ENCODE measurements around the gene KRTAP10-7. TPM values are rescaled to one million over a fixed set of nuclear protein-coding genes. Genes with fewer than 3 reads are reported as not detected.
"Not testable (repeated sequence)": the region's sequence is repeated elsewhere in the genome, so short reads cannot be mapped to it uniquely, and the experiment has no call there.

KRTAP10-7 gene
- total RNA-seq, 1 experiment from 2014 or later: not detected

DNA sequence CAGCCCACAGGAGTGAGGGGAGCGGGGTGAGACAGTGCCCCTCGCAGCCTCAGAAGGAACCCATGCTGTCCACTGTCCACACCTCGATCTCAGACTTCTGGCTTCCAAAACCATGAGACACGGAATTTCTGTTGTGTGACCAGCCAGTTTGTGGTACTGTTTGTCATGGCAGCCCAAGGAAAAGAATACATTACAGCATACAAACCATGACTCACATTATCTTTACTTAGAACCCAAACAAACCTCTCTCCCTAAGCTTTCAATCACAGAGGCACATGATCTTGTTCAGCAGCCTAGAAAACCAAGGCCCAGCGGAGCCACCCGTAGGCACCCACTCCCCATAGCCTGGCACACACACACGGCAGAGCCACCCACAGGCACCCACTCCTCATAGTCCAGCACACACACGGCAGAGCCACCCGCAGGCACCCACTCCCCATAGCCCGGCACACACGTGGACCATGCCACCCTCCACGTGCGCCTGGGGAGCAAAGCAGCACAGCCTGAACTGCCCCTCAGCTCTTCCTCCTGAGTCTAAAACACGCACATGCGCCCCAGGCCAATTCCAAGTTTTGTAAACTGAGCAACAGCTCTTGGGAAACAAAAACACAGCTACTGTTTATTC, 27.3 kb upstream of the KRTAP10-7 start:
- Histone ChIP-seq H3K56ac (ENCODE audit: insufficient read length, low read depth, low read length) (no peak overlapping the region), H2BK120ac (ENCODE audit: low read depth, low read length, poor library complexity, severe bottlenecking) (no peak overlapping the region), H4K8ac (replicated peaks; ENCODE audit: insufficient read length, low read depth, low read length) (no peak overlapping the region), H3K27me3 (ENCODE audit: insufficient read depth, low read length) (no peaks in the 10 kb centered on the region), H2BK12ac (ENCODE audit: insufficient read length, low read depth, low read length) (no peak overlapping the region), H3K14ac (ENCODE audit: insufficient read depth, low read length) (no peak overlapping the region), H3K9ac (ENCODE audit: extremely low read depth, insufficient read length, low read length) (no peak overlapping the region), H4K5ac (ENCODE audit: insufficient read length, low read depth, low read length) (no peak overlapping the region), H2BK20ac (ENCODE audit: low read depth, low read length, poor library complexity, severe bottlenecking) (no peak overlapping the region), H3K18ac (ENCODE audit: insufficient read length, low read depth, low read length) (no peak overlapping the region), H2BK5ac (ENCODE audit: insufficient read length, low read length) (no peak overlapping the region), H3K4ac (ENCODE audit: low read depth, low read length) (no peak overlapping the region), H2BK15ac (ENCODE audit: low read depth, low read length) (no peak overlapping the region), H3K23me2 (ENCODE audit: insufficient read length, low read depth, low read length, poor library complexity, severe bottlenecking) (no peaks in the 10 kb centered on the region), H4K20me1 (ENCODE audit: control insufficient read depth, insufficient read depth, insufficient read length) (no peaks in the 10 kb centered on the region), H3K9me3 (ENCODE audit: control insufficient read depth, low read depth, low read length) (no peaks in the 10 kb centered on the region), H3K79me1 (ENCODE audit: insufficient read depth, low read depth, low read length, poor library complexity, severe bottlenecking) (no peaks in the 10 kb centered on the region), H2AK5ac (ENCODE audit: insufficient read length, low read length) (no peak overlapping the region), H3K4me1 (ENCODE audit: insufficient read depth, low read length) (no peaks in the 10 kb centered on the region), H2AFZ (ENCODE audit: low read length) (no peak overlapping the region), H3K23ac (ENCODE audit: insufficient read length, low read depth, low read length) (no peak overlapping the region), H3K27ac (ENCODE audit: insufficient read length, low read depth, low read length) (no peak overlapping the region), H4K91ac (ENCODE audit: insufficient read length, low read depth, low read length) (no peak overlapping the region), H3K79me2 (ENCODE audit: insufficient read depth, low read length) (no peaks in the 10 kb centered on the region), H3K4me2 (ENCODE audit: insufficient read depth, insufficient read length, low read length) (no peak overlapping the region), H3T11ph (ENCODE audit: low read length) (no peak overlapping the region)
- peaks cover 33 to 34% of the 10 kb centered on the region in 2 experiments for H3K9me3 Mint-ChIP-seq
- WGBS (ENCODE audit: extremely low coverage, insufficient read length, low lambda C conversion rate): no CpG with 5 or more reads among the region's 15 CpGs
- peaks cover 23% of the 10 kb centered on the region for H3K27me3 Mint-ChIP-seq (ENCODE audit: low read depth)
- DNase-seq: no peak
- H3K27ac Mint-ChIP-seq: no peak overlapping the region; a peak in 1 of 7 replicates
- H3K4me3 Mint-ChIP-seq: no peak overlapping the region
- TF ChIP-seq, protein P1, sequence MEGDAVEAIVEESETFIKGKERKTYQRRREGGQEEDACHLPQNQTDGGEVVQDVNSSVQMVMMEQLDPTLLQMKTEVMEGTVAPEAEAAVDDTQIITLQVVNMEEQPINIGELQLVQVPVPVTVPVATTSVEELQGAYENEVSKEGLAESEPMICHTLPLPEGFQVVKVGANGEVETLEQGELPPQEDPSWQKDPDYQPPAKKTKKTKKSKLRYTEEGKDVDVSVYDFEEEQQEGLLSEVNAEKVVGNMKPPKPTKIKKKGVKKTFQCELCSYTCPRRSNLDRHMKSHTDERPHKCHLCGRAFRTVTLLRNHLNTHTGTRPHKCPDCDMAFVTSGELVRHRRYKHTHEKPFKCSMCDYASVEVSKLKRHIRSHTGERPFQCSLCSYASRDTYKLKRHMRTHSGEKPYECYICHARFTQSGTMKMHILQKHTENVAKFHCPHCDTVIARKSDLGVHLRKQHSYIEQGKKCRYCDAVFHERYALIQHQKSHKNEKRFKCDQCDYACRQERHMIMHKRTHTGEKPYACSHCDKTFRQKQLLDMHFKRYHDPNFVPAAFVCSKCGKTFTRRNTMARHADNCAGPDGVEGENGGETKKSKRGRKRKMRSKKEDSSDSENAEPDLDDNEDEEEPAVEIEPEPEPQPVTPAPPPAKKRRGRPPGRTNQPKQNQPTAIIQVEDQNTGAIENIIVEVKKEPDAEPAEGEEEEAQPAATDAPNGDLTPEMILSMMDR (conservative IDR thresholded peaks at IDR 0.05): no peak
- H3K36me3 Mint-ChIP-seq (ENCODE audit: insufficient read depth in 1 of 3, low read depth in 3 of 3): peaks cover 3 to 35% (median 15%) of the 10 kb centered on the region in 3 experiments; a peak in 5 of 7 replicates
- peaks cover 5 to 12% of the 10 kb centered on the region in 2 experiments for H3K4me1 Mint-ChIP-seq

DNA sequence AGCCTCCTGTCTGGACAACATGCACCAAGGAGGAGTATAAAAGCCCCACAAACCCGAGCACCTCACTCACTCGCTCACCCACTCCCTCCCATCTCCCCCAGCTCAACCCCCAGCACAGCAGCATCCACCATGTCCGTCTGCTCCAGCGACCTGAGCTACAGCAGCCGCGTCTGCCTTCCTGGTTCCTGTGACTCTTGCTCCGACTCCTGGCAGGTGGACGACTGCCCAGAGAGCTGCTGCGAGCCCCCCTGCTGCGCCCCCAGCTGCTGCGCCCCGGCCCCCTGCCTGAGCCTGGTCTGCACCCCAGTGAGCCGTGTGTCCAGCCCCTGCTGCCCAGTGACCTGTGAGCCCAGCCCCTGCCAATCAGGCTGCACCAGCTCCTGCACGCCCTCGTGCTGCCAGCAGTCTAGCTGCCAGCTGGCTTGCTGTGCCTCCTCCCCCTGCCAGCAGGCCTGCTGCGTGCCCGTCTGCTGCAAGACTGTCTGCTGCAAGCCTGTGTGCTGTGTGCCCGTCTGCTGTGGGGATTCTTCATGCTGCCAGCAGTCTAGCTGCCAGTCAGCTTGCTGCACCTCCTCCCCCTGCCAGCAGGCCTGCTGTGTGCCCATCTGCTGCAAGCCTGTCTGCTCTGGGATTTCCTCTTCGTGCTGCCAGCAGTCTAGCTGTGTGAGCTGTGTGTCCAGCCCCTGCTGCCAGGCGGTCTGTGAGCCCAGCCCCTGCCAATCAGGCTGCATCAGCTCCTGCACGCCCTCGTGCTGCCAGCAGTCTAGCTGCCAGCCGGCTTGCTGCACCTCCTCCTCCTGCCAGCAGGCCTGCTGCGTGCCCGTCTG, 26.6 kb upstream of the KRTAP10-7 start, which contains the start of gene KRTAP10-4:
TSS of gene KRTAP10-4 (plus strand) at position 100 of the 827 bp plus-strand sequence. CDS start at position 130, 30 bp downstream.
- H3K27ac ChIP-seq (ENCODE audit: insufficient read length, low read depth, low read length); H2AK5ac ChIP-seq (ENCODE audit: insufficient read length, low read length); H4K8ac ChIP-seq (replicated peaks; ENCODE audit: insufficient read length, low read depth, low read length); H4K5ac ChIP-seq (ENCODE audit: insufficient read length, low read depth, low read length); H3K18ac ChIP-seq (ENCODE audit: insufficient read length, low read depth, low read length); H2AFZ ChIP-seq (ENCODE audit: low read length); H3K14ac ChIP-seq (ENCODE audit: insufficient read depth, low read length); H4K20me1 ChIP-seq (ENCODE audit: control insufficient read depth, insufficient read depth, insufficient read length); H4K91ac ChIP-seq (ENCODE audit: insufficient read length, low read depth, low read length); H2BK20ac ChIP-seq (ENCODE audit: low read depth, low read length, poor library complexity, severe bottlenecking); H2BK12ac ChIP-seq (ENCODE audit: insufficient read length, low read depth, low read length); H3K23me2 ChIP-seq (ENCODE audit: insufficient read length, low read depth, low read length, poor library complexity, severe bottlenecking); DNase-seq; H3K9me3 ChIP-seq (ENCODE audit: control insufficient read depth, low read depth, low read length); H3K4me3 Mint-ChIP-seq; H3K56ac ChIP-seq (ENCODE audit: insufficient read length, low read depth, low read length); H2BK5ac ChIP-seq (ENCODE audit: insufficient read length, low read length); H3K9ac ChIP-seq (ENCODE audit: extremely low read depth, insufficient read length, low read length); H3K27me3 ChIP-seq (ENCODE audit: insufficient read depth, low read length); H3K4me1 ChIP-seq (ENCODE audit: insufficient read depth, low read length); H3K4me2 ChIP-seq (ENCODE audit: insufficient read depth, insufficient read length, low read length); H3K79me2 ChIP-seq (ENCODE audit: insufficient read depth, low read length); H3K27ac Mint-ChIP-seq; H3K79me1 ChIP-seq (ENCODE audit: insufficient read depth, low read depth, low read length, poor library complexity, severe bottlenecking); H2BK15ac ChIP-seq (ENCODE audit: low read depth, low read length); H2BK120ac ChIP-seq (ENCODE audit: low read depth, low read length, poor library complexity, severe bottlenecking); H3T11ph ChIP-seq (ENCODE audit: low read length); H3K23ac ChIP-seq (ENCODE audit: insufficient read length, low read depth, low read length); H3K4ac ChIP-seq (ENCODE audit: low read depth, low read length): not testable (repeated sequence)
- H3K27me3 Mint-ChIP-seq (ENCODE audit: low read depth): peaks cover 23% of the 10 kb centered on the region
- H3K9me3 Mint-ChIP-seq: peaks cover 33 to 35% of the 10 kb centered on the region in 2 experiments
- WGBS (ENCODE audit: extremely low coverage, insufficient read length, low lambda C conversion rate): no CpG with 5 or more reads among the region's 25 CpGs
- peaks cover 3 to 35% (median 15%) of the 10 kb centered on the region in 3 experiments; a peak in 5 of 7 replicates for H3K36me3 Mint-ChIP-seq (ENCODE audit: insufficient read depth in 1 of 3, low read depth in 3 of 3)
- peaks cover 5 to 12% of the 10 kb centered on the region in 2 experiments for H3K4me1 Mint-ChIP-seq

All from H9 (cell line).